Measurements from ENCODE around the gene PRKG1.

- TF ChIP-seq ATF3 (IDR thresholded peaks at IDR 0.05; ENCODE audit: insufficient read depth, low read depth, low read length) (no peak), TAF1 (IDR thresholded peaks at IDR 0.05; ENCODE audit: low read depth, low read length) (no peak), JUN (IDR thresholded peaks at IDR 0.05; ENCODE audit: low read depth, low read length) (no peak), TCF12 (IDR thresholded peaks at IDR 0.05; ENCODE audit: low read depth, low read length) (no peak)
Observed at GRCh38 chr10:51397695-51398094, 323.4 kb downstream of the PRKG1 start.

Data from H1 (cell line).